Osteoblast (primary cell): Measurements from ENCODE around the gene FAM174A. TPM values are rescaled to one million over a fixed set of nuclear protein-coding genes. Genes with fewer than 3 reads are reported as not detected.

ENCODE experiments used
- DNase-seq: peaks from one replicate; pipeline ENCODE4 v3.0.0; 2011; ENCODE audit warnings: low spot score, mixed read lengths; ENCODE audit not compliant: insufficient read length; ENCODE audit errors: missing footprints
- H2AFZ ChIP-seq: 2 replicates; pipeline ENCODE4 v1.6.0; 2011; ENCODE audit warnings: mild to moderate bottlenecking, low read length
- H3K27ac ChIP-seq: 2 replicates; pipeline ENCODE4 v1.5.1; 2011; ENCODE audit warnings: mild to moderate bottlenecking, low read depth, low read length, moderate library complexity
- H3K27me3 ChIP-seq: 2 replicates; pipeline ENCODE4 v1.6.0; 2012; ENCODE audit warnings: mild to moderate bottlenecking, control low read depth, inconsistent platforms, low read length, moderate library complexity; ENCODE audit not compliant: insufficient read depth
- H3K36me3 ChIP-seq: 2 replicates; pipeline ENCODE4 v1.5.1; 2011; ENCODE audit warnings: mild to moderate bottlenecking, low read length, control low read depth, moderate library complexity; ENCODE audit not compliant: insufficient read depth
- H3K4me1 ChIP-seq: 2 replicates; pipeline ENCODE4 v1.5.1; 2011; ENCODE audit warnings: mild to moderate bottlenecking, low read length, control low read depth, moderate library complexity; ENCODE audit not compliant: insufficient read depth
- H3K4me2 ChIP-seq: 2 replicates; pipeline ENCODE4 v1.6.0; 2011; ENCODE audit warnings: mild to moderate bottlenecking, low read length; ENCODE audit not compliant: insufficient read depth
- H3K4me3 ChIP-seq: fragments of 200-600 bp; sonication (generic); 3 replicates; pipeline ENCODE4 v1.5.1; 2012; ENCODE audit warnings: mild to moderate bottlenecking, low read length, inconsistent platforms; ENCODE audit not compliant: insufficient read depth
- H3K79me2 ChIP-seq: 2 replicates; pipeline ENCODE4 v1.6.0; 2012; ENCODE audit warnings: mild to moderate bottlenecking, low read length, control low read depth, inconsistent platforms; ENCODE audit not compliant: insufficient read depth
- H3K9me3 ChIP-seq: 2 replicates; pipeline ENCODE4 v1.5.1; 2011; ENCODE audit warnings: low read depth, low read length, control low read depth
- H4K20me1 ChIP-seq: 2 replicates; pipeline ENCODE4 v1.6.0; 2012; ENCODE audit warnings: mild to moderate bottlenecking, low read length, control low read depth; ENCODE audit not compliant: insufficient read depth
- total RNA-seq: library from RNA; depleted of rRNA; stranded (reverse); fragments of >200 nt; gene quantifications from 2 replicates; pipeline ENCODE4 v1.2.3, GENCODE V29; 2012
- TF ChIP-seq, protein P1 (sequence below): IDR thresholded peaks from 2 replicates; pipeline ENCODE4 v1.5.1; 2011; ENCODE audit warnings: mild to moderate bottlenecking, low read depth, low read length, moderate library complexity; ENCODE audit errors: extremely low read depth

Gene FAM174A
- total RNA-seq, 1 donor, result 22.1 TPM

DNA sequence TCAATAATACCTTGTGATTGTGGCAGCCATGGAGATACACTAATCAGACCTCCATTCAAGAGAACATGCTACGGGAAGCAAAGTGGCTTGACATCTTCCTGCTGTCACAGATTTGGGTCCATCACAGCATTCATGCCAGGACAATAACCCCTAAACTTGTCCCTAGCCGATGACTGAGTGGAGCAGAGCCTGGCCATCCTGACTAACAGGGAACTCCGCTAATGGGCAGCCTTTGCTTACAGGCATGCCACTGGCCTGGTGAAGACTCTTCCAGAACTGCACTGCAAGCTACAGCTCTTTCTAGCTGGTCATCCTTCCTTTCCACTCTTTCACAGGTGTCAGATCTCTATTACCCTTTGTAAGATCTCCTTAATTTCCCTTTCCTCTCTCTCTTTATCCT, 16.0 kb downstream of the FAM174A start:
- H3K9me3 ChIP-seq, result no peaks in the 10 kb centered on the region
- no peak overlapping the region for H3K4me2 ChIP-seq
- H3K4me3 ChIP-seq, result no peak overlapping the region
- H3K36me3 ChIP-seq, result no peaks in the 10 kb centered on the region
- no peak for DNase-seq
- H2AFZ ChIP-seq, result no peak overlapping the region
- no peaks in the 10 kb centered on the region for H3K27me3 ChIP-seq
- H4K20me1 ChIP-seq, result peaks cover 7% of the 10 kb centered on the region
- H3K4me1 ChIP-seq, result peaks cover 9% of the 10 kb centered on the region
- peak overlapping the region; percentile 0 for H3K27ac ChIP-seq
- TF ChIP-seq, protein P1, sequence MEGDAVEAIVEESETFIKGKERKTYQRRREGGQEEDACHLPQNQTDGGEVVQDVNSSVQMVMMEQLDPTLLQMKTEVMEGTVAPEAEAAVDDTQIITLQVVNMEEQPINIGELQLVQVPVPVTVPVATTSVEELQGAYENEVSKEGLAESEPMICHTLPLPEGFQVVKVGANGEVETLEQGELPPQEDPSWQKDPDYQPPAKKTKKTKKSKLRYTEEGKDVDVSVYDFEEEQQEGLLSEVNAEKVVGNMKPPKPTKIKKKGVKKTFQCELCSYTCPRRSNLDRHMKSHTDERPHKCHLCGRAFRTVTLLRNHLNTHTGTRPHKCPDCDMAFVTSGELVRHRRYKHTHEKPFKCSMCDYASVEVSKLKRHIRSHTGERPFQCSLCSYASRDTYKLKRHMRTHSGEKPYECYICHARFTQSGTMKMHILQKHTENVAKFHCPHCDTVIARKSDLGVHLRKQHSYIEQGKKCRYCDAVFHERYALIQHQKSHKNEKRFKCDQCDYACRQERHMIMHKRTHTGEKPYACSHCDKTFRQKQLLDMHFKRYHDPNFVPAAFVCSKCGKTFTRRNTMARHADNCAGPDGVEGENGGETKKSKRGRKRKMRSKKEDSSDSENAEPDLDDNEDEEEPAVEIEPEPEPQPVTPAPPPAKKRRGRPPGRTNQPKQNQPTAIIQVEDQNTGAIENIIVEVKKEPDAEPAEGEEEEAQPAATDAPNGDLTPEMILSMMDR, result no peak
- peaks cover 5% of the 10 kb centered on the region for H3K79me2 ChIP-seq

DNA sequence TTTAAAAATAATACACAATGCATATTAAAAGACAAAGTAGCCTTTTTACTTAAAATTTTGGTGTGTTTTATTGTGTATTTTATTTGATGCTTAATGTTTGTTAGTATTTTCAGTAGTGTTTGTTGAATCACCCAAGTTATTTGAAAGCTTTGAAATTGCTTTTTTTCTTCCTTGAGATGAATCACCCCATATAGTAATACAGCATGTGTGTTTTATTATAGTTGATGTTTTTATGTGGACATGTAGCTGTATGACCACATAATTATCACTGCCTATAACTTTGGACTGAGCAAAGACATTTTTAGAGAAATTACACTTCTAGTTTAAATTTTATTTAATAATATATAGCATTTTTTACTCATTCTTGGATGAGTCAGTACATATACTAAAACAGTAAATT, 18.0 kb downstream of the FAM174A start:
- H3K4me2 ChIP-seq, result no peak overlapping the region
- peaks cover 7% of the 10 kb centered on the region for H4K20me1 ChIP-seq
- no peak for DNase-seq
- H2AFZ ChIP-seq, result no peak overlapping the region
- no peaks in the 10 kb centered on the region for H3K27me3 ChIP-seq
- peaks cover 5% of the 10 kb centered on the region for H3K79me2 ChIP-seq
- H3K4me3 ChIP-seq, result no peak overlapping the region
- H3K9me3 ChIP-seq, result no peaks in the 10 kb centered on the region
- TF ChIP-seq, protein P1, result no peak
- H3K27ac ChIP-seq, result no peak overlapping the region
- H3K36me3 ChIP-seq, result no peaks in the 10 kb centered on the region
- H3K4me1 ChIP-seq, result peaks cover 9% of the 10 kb centered on the region

DNA sequence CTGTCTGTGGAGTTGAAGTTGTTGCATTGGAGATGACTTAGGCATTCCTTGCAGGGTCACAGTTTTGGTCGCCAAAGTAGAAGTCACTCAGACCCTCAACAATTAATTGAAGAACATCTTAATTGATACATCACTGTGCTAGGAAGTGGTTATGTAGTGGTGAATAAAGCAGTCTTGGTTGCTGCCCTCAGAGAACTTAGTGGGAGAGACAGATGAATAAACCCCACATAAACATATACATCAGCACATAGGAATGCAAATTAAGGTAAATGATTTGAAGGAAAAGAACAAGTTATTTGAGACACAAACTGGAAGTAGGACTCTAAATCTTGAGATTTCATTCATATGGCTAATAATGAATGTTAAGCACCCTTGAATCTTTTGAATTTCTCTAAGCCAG, 25.7 kb downstream of the FAM174A start:
- TF ChIP-seq, protein P1, result no peak
- H4K20me1 ChIP-seq, result no peaks in the 10 kb centered on the region
- H2AFZ ChIP-seq, result no peak overlapping the region
- no peak overlapping the region for H3K27ac ChIP-seq
- H3K4me2 ChIP-seq, result no peak overlapping the region
- no peaks in the 10 kb centered on the region for H3K36me3 ChIP-seq
- no peak for DNase-seq
- H3K27me3 ChIP-seq, result no peaks in the 10 kb centered on the region
- no peaks in the 10 kb centered on the region for H3K4me1 ChIP-seq
- H3K79me2 ChIP-seq, result no peaks in the 10 kb centered on the region
- no peaks in the 10 kb centered on the region for H3K9me3 ChIP-seq
- H3K4me3 ChIP-seq, result no peak overlapping the region

DNA sequence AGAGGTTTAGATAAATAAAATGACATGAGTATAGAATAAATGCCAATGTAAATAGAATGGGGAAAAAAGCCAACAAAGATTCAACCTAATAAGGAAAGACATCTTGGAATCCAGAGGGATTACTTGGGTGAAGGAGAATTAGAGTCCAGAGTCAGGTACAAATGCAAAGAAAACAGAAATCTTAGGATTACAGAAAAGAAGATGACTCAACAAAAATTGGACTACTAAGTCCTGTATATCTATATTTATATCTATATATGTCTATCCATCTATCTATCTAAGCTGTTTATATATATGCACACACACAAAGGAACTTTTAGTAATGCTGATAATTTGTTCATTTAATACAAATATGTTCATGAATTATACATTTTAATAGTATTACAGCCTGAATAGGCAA, 27.6 kb downstream of the FAM174A start:
- Histone ChIP-seq H2AFZ (no peak overlapping the region), H3K36me3 (no peaks in the 10 kb centered on the region), H3K79me2 (no peaks in the 10 kb centered on the region), H3K9me3 (no peaks in the 10 kb centered on the region), H3K4me1 (no peaks in the 10 kb centered on the region), H3K4me2 (no peak overlapping the region), H3K27ac (no peak overlapping the region), H3K4me3 (no peak overlapping the region), H3K27me3 (no peaks in the 10 kb centered on the region), H4K20me1 (no peaks in the 10 kb centered on the region)
- TF ChIP-seq, protein P1, result no peak
- DNase-seq, result no peak
